ENCODE data around the gene KLRC3.

GRCh38 chr12:10389904-10390303, 30.5 kb downstream of the KLRC3 start, which contains the start of gene KLRK1:
- TF ChIP-seq CTCF (IDR thresholded peaks at IDR 0.05 in 8 of 11, conservative IDR thresholded peaks at IDR 0.05 in 3 of 11) (no peak), POLR2AphosphoS5 (IDR thresholded peaks at IDR 0.05) (no peak)

Measured in spleen (tissue), 7 donors.